ENCODE data around the gene GMEB2. TPM values are rescaled to one million over a fixed set of nuclear protein-coding genes. Genes with fewer than 3 reads are reported as not detected.

The GMEB2 gene
- total and polyA plus RNA-seq, 8 donors, result 4.1 to 10.4 (median 6.1) TPM

DNA sequence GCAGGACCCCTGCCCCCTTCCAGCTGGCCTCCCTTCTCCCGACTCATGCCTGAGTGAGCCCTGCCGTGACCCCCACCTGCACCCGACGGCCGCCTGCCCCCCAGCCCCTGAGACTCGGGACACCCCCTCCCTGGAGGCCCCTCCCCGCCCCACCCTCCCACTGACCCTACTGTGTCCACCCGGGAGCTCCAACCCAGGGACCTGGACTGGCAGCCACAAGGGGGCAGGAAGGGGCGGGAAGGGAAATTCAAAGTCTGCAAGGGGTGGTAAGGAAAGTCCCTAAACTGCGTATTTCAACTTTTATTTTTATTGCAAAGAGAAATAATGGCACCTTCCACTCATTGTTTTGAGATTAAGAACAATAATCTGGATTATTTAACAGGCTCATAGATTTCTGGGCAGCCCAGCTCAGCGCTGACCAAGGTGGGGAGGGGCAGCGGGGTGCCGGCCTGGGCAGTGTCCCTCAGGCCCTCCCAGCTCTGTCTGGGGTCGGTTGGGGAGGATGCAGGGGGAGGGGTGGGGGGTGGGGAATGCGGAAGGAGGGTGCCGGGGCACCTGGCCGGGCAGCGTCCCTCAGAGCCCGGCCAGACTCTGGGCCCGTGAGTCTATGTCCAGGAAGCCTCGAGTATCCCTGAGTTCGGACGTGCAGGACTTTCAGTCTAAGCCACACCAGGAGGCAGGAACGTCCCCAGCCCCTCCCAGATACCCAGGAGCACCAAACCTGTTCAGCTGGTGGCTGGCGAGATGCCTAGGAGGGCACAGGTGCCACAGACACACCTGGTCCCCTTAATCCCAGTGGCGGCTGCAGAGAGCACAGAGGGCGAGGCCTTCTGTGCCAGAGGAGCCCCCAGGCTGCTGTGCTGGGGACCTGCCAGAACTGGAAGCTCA lies 88.5 kb downstream of the GMEB2 start:
- Histone ChIP-seq H3K4me3 (peak overlapping the region in 2 of 4 donors; percentile 26 to 38), H3K27ac (peak overlapping the region; percentile 64 to 85 (median 84)), H3K36me3 (no peaks in the 10 kb centered on the region), H3K4me1 (peaks cover 4 to 10% (median 10%) of the 10 kb centered on the region in 3 donors), H3K9me3 (no peaks in the 10 kb centered on the region), H3K27me3 (no peaks in the 10 kb centered on the region)
- peak; percentile 61 to 68 (median 62) for ATAC-seq
- TF ChIP-seq, protein P1, sequence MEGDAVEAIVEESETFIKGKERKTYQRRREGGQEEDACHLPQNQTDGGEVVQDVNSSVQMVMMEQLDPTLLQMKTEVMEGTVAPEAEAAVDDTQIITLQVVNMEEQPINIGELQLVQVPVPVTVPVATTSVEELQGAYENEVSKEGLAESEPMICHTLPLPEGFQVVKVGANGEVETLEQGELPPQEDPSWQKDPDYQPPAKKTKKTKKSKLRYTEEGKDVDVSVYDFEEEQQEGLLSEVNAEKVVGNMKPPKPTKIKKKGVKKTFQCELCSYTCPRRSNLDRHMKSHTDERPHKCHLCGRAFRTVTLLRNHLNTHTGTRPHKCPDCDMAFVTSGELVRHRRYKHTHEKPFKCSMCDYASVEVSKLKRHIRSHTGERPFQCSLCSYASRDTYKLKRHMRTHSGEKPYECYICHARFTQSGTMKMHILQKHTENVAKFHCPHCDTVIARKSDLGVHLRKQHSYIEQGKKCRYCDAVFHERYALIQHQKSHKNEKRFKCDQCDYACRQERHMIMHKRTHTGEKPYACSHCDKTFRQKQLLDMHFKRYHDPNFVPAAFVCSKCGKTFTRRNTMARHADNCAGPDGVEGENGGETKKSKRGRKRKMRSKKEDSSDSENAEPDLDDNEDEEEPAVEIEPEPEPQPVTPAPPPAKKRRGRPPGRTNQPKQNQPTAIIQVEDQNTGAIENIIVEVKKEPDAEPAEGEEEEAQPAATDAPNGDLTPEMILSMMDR (IDR thresholded peaks at IDR 0.05), result peak in 1 of 4 donors; percentile 17
- FAIRE-seq, result no peak
- intact Hi-C loops (cut with DNase I), result loop anchor here in 1 of 3 donors (5.0 kb wide), 1 partner anchor 439 kb away; the partner anchor contains the start of gene SAMD10
- 9 to 11% methylated on average over 23 to 27 of the region's 27 CpGs for WGBS, 2 donors
- peak; percentile 86 to 96 (median 94) for DNase-seq

Other genes with a start within 250 kb of the GMEB2 start
- gene KCNQ2, start 154.4 kb downstream of the GMEB2 start, total RNA-seq, result 1 to 10 TPM in 4 of 6 donors, under 1 TPM in 2; 0.54 to 2.1 (median 1.4) TPM
- 10 to 100 TPM in 1 of 2 donors, 1 to 10 TPM in 1; 5.8 to 12.5 TPM for gene KCNQ2, start 154.4 kb downstream of the GMEB2 start, polyA plus RNA-seq
- gene EEF1A2, start 128.0 kb downstream of the GMEB2 start, total RNA-seq, result 10 to 100 TPM in 4 of 6 donors, 1 to 10 TPM in 2; 5.0 to 22.9 (median 15.4) TPM
- 10 to 100 TPM; 28.2 to 86.9 TPM for gene EEF1A2, start 128.0 kb downstream of the GMEB2 start, polyA plus RNA-seq
- gene PPDPF, start 106.3 kb downstream of the GMEB2 start, total RNA-seq, result 100 to 1,000 TPM in 4 of 6 donors, 10 to 100 TPM in 2; 77.7 to 194 (median 134) TPM
- gene PPDPF, start 106.3 kb downstream of the GMEB2 start, polyA plus RNA-seq, result 100 to 1,000 TPM; 205 to 224 TPM
- 1 to 10 TPM in 3 of 6 donors, under 1 TPM in 3; 0.61 to 4.5 (median 1.2) TPM for gene PTK6, start 89.7 kb downstream of the GMEB2 start, total RNA-seq
- gene PTK6, start 89.7 kb downstream of the GMEB2 start, polyA plus RNA-seq, result 1 to 10 TPM in 1 of 2 donors, under 1 TPM in 1; 0.91 to 2.6 TPM
- not detected for gene SRMS, start 79.4 kb downstream of the GMEB2 start, total RNA-seq
- not detected for gene SRMS, start 79.4 kb downstream of the GMEB2 start, polyA plus RNA-seq
- under 1 TPM in 4 of 6 donors, not detected in 2; 0.06 to 0.25 (median 0.09) TPM for gene FNDC11, start 72.9 kb downstream of the GMEB2 start, total RNA-seq
- under 1 TPM; 0.27 to 0.35 TPM for gene FNDC11, start 72.9 kb downstream of the GMEB2 start, polyA plus RNA-seq
- gene HELZ2, start 52.9 kb downstream of the GMEB2 start, total RNA-seq, result 10 to 100 TPM; 10.1 to 23.4 (median 13.0) TPM
- 10 to 100 TPM in 1 of 2 donors, 1 to 10 TPM in 1; 6.5 to 14.8 TPM for gene HELZ2, start 52.9 kb downstream of the GMEB2 start, polyA plus RNA-seq
- 10 to 100 TPM in 2 of 6 donors, 1 to 10 TPM in 4; 4.4 to 13.1 (median 7.9) TPM for gene STMN3, start 26.3 kb upstream of the GMEB2 start, total RNA-seq
- gene STMN3, start 26.3 kb upstream of the GMEB2 start, polyA plus RNA-seq, result 10 to 100 TPM; 17.4 to 37.8 TPM
- 10 to 100 TPM; 10.5 to 19.2 (median 13.9) TPM for gene RTEL1, start 31.2 kb upstream of the GMEB2 start, total RNA-seq
- 10 to 100 TPM; 28.4 to 36.6 TPM for gene RTEL1, start 31.2 kb upstream of the GMEB2 start, polyA plus RNA-seq
- gene TNFRSF6B, start 69.6 kb upstream of the GMEB2 start, total RNA-seq, result 1 to 10 TPM in 4 of 6 donors, under 1 TPM in 2; 0.31 to 2.7 (median 1.7) TPM
- gene TNFRSF6B, start 69.6 kb upstream of the GMEB2 start, polyA plus RNA-seq, result 10 to 100 TPM; 14.0 to 31.0 TPM
- gene ARFRP1, start 80.9 kb upstream of the GMEB2 start, total RNA-seq, result 10 to 100 TPM; 13.9 to 27.0 (median 18.9) TPM
- 10 to 100 TPM; 45.1 to 47.7 TPM for gene ARFRP1, start 80.9 kb upstream of the GMEB2 start, polyA plus RNA-seq
- 10 to 100 TPM in 4 of 6 donors, 1 to 10 TPM in 2; 9.3 to 15.8 (median 11.1) TPM for gene ZGPAT, start 80.9 kb upstream of the GMEB2 start, total RNA-seq
- gene ZGPAT, start 80.9 kb upstream of the GMEB2 start, polyA plus RNA-seq, result 10 to 100 TPM; 42.6 to 61.6 TPM
- 1 to 10 TPM; 2.6 to 6.0 (median 3.1) TPM for gene LIME1, start 109.6 kb upstream of the GMEB2 start, total RNA-seq
- 10 to 100 TPM; 44.6 to 46.6 TPM for gene LIME1, start 109.6 kb upstream of the GMEB2 start, polyA plus RNA-seq
- 10 to 100 TPM; 25.8 to 44.2 (median 30.6) TPM for gene SLC2A4RG, start 112.7 kb upstream of the GMEB2 start, total RNA-seq
- 10 to 100 TPM; 63.2 to 67.1 TPM for gene SLC2A4RG, start 112.7 kb upstream of the GMEB2 start, polyA plus RNA-seq
- 1 to 10 TPM; 2.2 to 7.4 (median 3.0) TPM for gene ZBTB46, start 204.2 kb upstream of the GMEB2 start, total RNA-seq
- gene ZBTB46, start 204.2 kb upstream of the GMEB2 start, polyA plus RNA-seq, result 1 to 10 TPM; 2.8 to 3.6 TPM
- not detected for gene ABHD16B, start 234.4 kb upstream of the GMEB2 start, total RNA-seq
- gene ABHD16B, start 234.4 kb upstream of the GMEB2 start, polyA plus RNA-seq, result under 1 TPM; 0.12 to 0.53 TPM
- gene TPD52L2, start 238.2 kb upstream of the GMEB2 start, total RNA-seq, result 10 to 100 TPM; 16.3 to 35.0 (median 22.3) TPM
- gene TPD52L2, start 238.2 kb upstream of the GMEB2 start, polyA plus RNA-seq, result 10 to 100 TPM; 33.8 to 47.3 TPM